GM19324 (cell line): ENCODE measurements around the gene ZNF506.
"Not testable (repeated sequence)": the region's sequence is repeated elsewhere in the genome, so short reads cannot be mapped to it uniquely, and the experiment has no call there.

Experiments
- ATAC-seq: cut with Tn5 transposase; IDR thresholded peaks from one replicate; pipeline ENCODE4 v1.9.1; 2021; ENCODE audit warnings: mild to moderate bottlenecking, moderate library complexity; ENCODE audit not compliant: unreplicated experiment, low FRiP score

Gene ZNF506

GRCh38 chr19:19746286-19747213 lies 75.0 kb downstream of the ZNF506 start:
- no peak for ATAC-seq

- no peak for ATAC-seq
Observed at GRCh38 chr19:19745496-19746285, 75.9 kb downstream of the ZNF506 start.

DNA sequence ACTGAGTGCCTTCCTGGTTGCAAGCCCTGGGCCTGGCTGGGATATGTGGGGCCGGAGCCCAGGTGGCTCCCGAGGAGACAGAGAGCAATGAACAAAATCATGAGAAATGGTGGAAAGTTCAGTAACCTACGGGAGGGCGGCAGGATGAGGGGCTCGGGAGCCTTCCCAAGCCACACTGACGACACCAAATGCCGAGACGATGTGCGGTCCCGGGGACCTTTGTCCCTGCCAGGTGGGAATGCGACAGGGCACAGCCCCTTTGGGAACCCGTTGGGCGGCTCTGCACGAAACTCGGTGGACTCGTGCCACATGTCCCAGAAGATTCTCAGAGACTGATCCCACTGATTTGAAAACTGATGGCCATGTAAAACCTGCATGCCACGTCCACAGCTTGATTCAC lies 76.9 kb downstream of the ZNF506 start:
- ATAC-seq = no peak

DNA sequence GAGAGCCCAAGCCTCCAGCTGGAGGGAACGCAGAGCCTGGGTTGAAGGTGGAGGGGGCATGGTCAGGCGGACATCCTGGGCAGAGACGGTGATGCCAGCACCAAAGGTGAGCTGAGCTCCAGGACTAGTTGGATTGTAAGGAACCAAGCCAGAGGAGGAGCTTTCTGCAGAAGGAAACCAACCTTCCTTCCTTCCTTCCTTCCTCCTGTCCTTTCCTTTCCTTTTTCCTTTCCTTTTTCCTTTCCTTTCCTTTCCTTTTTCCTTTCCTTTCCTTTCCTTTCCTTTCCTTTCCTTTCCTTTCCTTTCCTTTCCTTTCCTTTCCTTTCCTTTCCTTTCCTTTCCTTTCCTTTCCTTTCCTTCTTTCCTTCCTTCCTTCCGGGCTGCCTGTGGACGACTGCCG lies 77.6 kb downstream of the ZNF506 start:
- ATAC-seq = not testable (repeated sequence)

GRCh38 chr19:19743176-19743575 lies 78.4 kb downstream of the ZNF506 start:
- no peak for ATAC-seq

- no peak for ATAC-seq
Observed at GRCh38 chr19:19742773-19743172, 78.8 kb downstream of the ZNF506 start.
